ENCODE measurements around the gene PRR16. TPM values are rescaled to one million over a fixed set of nuclear protein-coding genes. Genes with fewer than 3 reads are reported as not detected.

The PRR16 gene
- total and polyA plus RNA-seq, 2 experiments from 2014 or later: 32.5 to 68.8 TPM

- no peak for TF ChIP-seq EZH2 (IDR thresholded peaks at IDR 0.05; ENCODE audit: insufficient read depth, poor library complexity, severe bottlenecking)
- WGBS, 2 experiments (ENCODE audit: low coverage in 1 of 2, low lambda C conversion rate in 2 of 2, missing lambda C conversion rate in 2 of 2): 88 to 96% methylated on average over 1 of the region's 1 CpG
- peaks cover 96% of the 10 kb centered on the region for H3K79me2 ChIP-seq (ENCODE audit: insufficient read depth)
Measured at GRCh38 chr5:120567066-120567465, 103.0 kb downstream of the PRR16 start.

GRCh38 chr5:120567921-120568320 is 103.8 kb downstream of the PRR16 start:
- H3K4me2 ChIP-seq (ENCODE audit: unreplicated experiment): peak overlapping the region; percentile 38
- in situ Hi-C loops (cut with MboI): no loop called here
- H3K27me3 ChIP-seq (replicated peaks; ENCODE audit: insufficient read depth): no peaks in the 10 kb centered on the region
- DNase-seq: peak; percentile 39
- H3K27ac ChIP-seq: peak overlapping the region; percentile 30; the same call in 1 of the 2 replicates
- no peak overlapping the region for H3K4me3 ChIP-seq
- H3K9me3 ChIP-seq (ENCODE audit: low read depth): no peaks in the 10 kb centered on the region
- peaks cover 28% of the 10 kb centered on the region for H3K4me1 ChIP-seq (ENCODE audit: insufficient read depth)
- no peak overlapping the region for H2AFZ ChIP-seq
- peaks cover 4% of the 10 kb centered on the region; the same call in 1 of the 2 replicates for H3K9me2 ChIP-seq (ENCODE audit: insufficient read depth)
- 57 to 63% methylated on average over 4 of the region's 4 CpGs for WGBS, 2 experiments (ENCODE audit: low coverage in 1 of 2, low lambda C conversion rate in 2 of 2, missing lambda C conversion rate in 2 of 2)
- peaks cover 12% of the 10 kb centered on the region for H3F3A ChIP-seq (ENCODE audit: insufficient read depth)
- 0 out of 2 replicates have a peak, but pooled peaks cover 5% of the 10 kb centered on the region for H3K36me3 ChIP-seq (ENCODE audit: low read depth)
- TF ChIP-seq EZH2 (IDR thresholded peaks at IDR 0.05; ENCODE audit: insufficient read depth, poor library complexity, severe bottlenecking): no peak
- TF ChIP-seq EZH2phosphoT487 (IDR thresholded peaks at IDR 0.05; ENCODE audit: insufficient read depth, low read depth): no peak
- H3K79me2 ChIP-seq (ENCODE audit: insufficient read depth): peaks cover 96% of the 10 kb centered on the region
- H3K9ac ChIP-seq: no peak overlapping the region
- no peaks in the 10 kb centered on the region for H4K20me1 ChIP-seq (ENCODE audit: insufficient read depth)

More at GRCh38 chr5:120567066-120567465, 103.0 kb downstream of the PRR16 start:
- H3K9me2 ChIP-seq (ENCODE audit: insufficient read depth): no peaks in the 10 kb centered on the region
- no peak for DNase-seq
- no peaks in the 10 kb centered on the region for H3K27me3 ChIP-seq (replicated peaks; ENCODE audit: insufficient read depth)
- peaks cover 12% of the 10 kb centered on the region for H3F3A ChIP-seq (ENCODE audit: insufficient read depth)
- no peak overlapping the region for H3K27ac ChIP-seq
- H3K4me3 ChIP-seq: no peak overlapping the region
- H3K36me3 ChIP-seq (ENCODE audit: low read depth): 0 out of 2 replicates have a peak, but pooled peaks cover 5% of the 10 kb centered on the region
- H3K4me2 ChIP-seq (ENCODE audit: unreplicated experiment): no peak overlapping the region
- no peak overlapping the region for H3K9ac ChIP-seq
- no peaks in the 10 kb centered on the region for H3K9me3 ChIP-seq (ENCODE audit: low read depth)
- in situ Hi-C loops (cut with MboI): no loop called here
- H2AFZ ChIP-seq: no peak overlapping the region
- H3K4me1 ChIP-seq (ENCODE audit: insufficient read depth): peaks cover 28% of the 10 kb centered on the region
- H4K20me1 ChIP-seq (ENCODE audit: insufficient read depth): no peaks in the 10 kb centered on the region

GRCh38 chr5:120568711-120569110 is 104.6 kb downstream of the PRR16 start:
- no peak overlapping the region for H2AFZ ChIP-seq
- TF ChIP-seq EZH2phosphoT487 (IDR thresholded peaks at IDR 0.05; ENCODE audit: insufficient read depth, low read depth) (no peak), EZH2 (IDR thresholded peaks at IDR 0.05; ENCODE audit: insufficient read depth, poor library complexity, severe bottlenecking) (no peak)
- no peaks in the 10 kb centered on the region for H3K9me3 ChIP-seq (ENCODE audit: low read depth)
- H3F3A ChIP-seq (ENCODE audit: insufficient read depth): peaks cover 12% of the 10 kb centered on the region
- H3K9ac ChIP-seq: no peak overlapping the region
- H3K79me2 ChIP-seq (ENCODE audit: insufficient read depth): peaks cover 95% of the 10 kb centered on the region
- H3K9me2 ChIP-seq (ENCODE audit: insufficient read depth): peaks cover 4% of the 10 kb centered on the region; the same call in 1 of the 2 replicates
- peak overlapping the region; percentile 38 for H3K4me2 ChIP-seq (ENCODE audit: unreplicated experiment)
- DNase-seq: peak; percentile 64
- 0 out of 2 replicates have a peak overlapping the region, but pooled peaks have one; percentile 5 for H3K4me3 ChIP-seq
- no peaks in the 10 kb centered on the region for H4K20me1 ChIP-seq (ENCODE audit: insufficient read depth)
- H3K27ac ChIP-seq: peak overlapping the region; percentile 30
- H3K27me3 ChIP-seq (replicated peaks; ENCODE audit: insufficient read depth): no peaks in the 10 kb centered on the region
- 0 out of 2 replicates have a peak, but pooled peaks cover 5% of the 10 kb centered on the region for H3K36me3 ChIP-seq (ENCODE audit: low read depth)
- in situ Hi-C loops (cut with MboI): no loop called here
- peaks cover 28% of the 10 kb centered on the region for H3K4me1 ChIP-seq (ENCODE audit: insufficient read depth)

GRCh38 chr5:120576588-120576987 is 112.5 kb downstream of the PRR16 start:
- Histone ChIP-seq H3K27me3 (replicated peaks; ENCODE audit: insufficient read depth) (no peaks in the 10 kb centered on the region), H4K20me1 (ENCODE audit: insufficient read depth) (no peaks in the 10 kb centered on the region), H3K4me1 (ENCODE audit: insufficient read depth) (no peaks in the 10 kb centered on the region), H2AFZ (no peak overlapping the region), H3K36me3 (ENCODE audit: low read depth) (no peaks in the 10 kb centered on the region), H3K9me3 (ENCODE audit: low read depth) (no peaks in the 10 kb centered on the region), H3K9me2 (ENCODE audit: insufficient read depth) (peaks cover 4% of the 10 kb centered on the region; the same call in 1 of the 2 replicates), H3F3A (ENCODE audit: insufficient read depth) (no peaks in the 10 kb centered on the region), H3K9ac (no peak overlapping the region), H3K4me3 (no peak overlapping the region), H3K4me2 (ENCODE audit: unreplicated experiment) (no peak overlapping the region), H3K27ac (no peak overlapping the region), H3K79me2 (ENCODE audit: insufficient read depth) (peaks cover 96% of the 10 kb centered on the region)
- WGBS, 2 experiments (ENCODE audit: low coverage in 1 of 2, low lambda C conversion rate in 2 of 2, missing lambda C conversion rate in 2 of 2): 12 to 13% methylated on average over 1 of the region's 1 CpG
- DNase-seq: no peak
- TF ChIP-seq EZH2 (IDR thresholded peaks at IDR 0.05; ENCODE audit: insufficient read depth, poor library complexity, severe bottlenecking): no peak
- no peak for TF ChIP-seq EZH2phosphoT487 (IDR thresholded peaks at IDR 0.05; ENCODE audit: insufficient read depth, low read depth)
- in situ Hi-C loops (cut with MboI): no loop called here

GRCh38 chr5:120582635-120583034 is 118.5 kb downstream of the PRR16 start:
- TF ChIP-seq EZH2 (IDR thresholded peaks at IDR 0.05; ENCODE audit: insufficient read depth, poor library complexity, severe bottlenecking): no peak
- TF ChIP-seq EZH2phosphoT487 (IDR thresholded peaks at IDR 0.05; ENCODE audit: insufficient read depth, low read depth): no peak
- Histone ChIP-seq H3K9me2 (ENCODE audit: insufficient read depth) (no peaks in the 10 kb centered on the region), H3K27ac (no peak overlapping the region), H4K20me1 (ENCODE audit: insufficient read depth) (no peaks in the 10 kb centered on the region), H3K4me2 (ENCODE audit: unreplicated experiment) (no peak overlapping the region), H3K27me3 (replicated peaks; ENCODE audit: insufficient read depth) (no peaks in the 10 kb centered on the region), H3K36me3 (ENCODE audit: low read depth) (no peaks in the 10 kb centered on the region; the same call in 1 of the 2 replicates), H2AFZ (no peak overlapping the region), H3F3A (ENCODE audit: insufficient read depth) (no peaks in the 10 kb centered on the region), H3K9ac (no peak overlapping the region), H3K4me1 (ENCODE audit: insufficient read depth) (no peaks in the 10 kb centered on the region), H3K4me3 (no peak overlapping the region), H3K9me3 (ENCODE audit: low read depth) (no peaks in the 10 kb centered on the region), H3K79me2 (ENCODE audit: insufficient read depth) (peaks cover 90% of the 10 kb centered on the region)
- no peak for DNase-seq
- in situ Hi-C loops (cut with MboI): no loop called here
- WGBS, 2 experiments (ENCODE audit: low coverage in 1 of 2, low lambda C conversion rate in 2 of 2, missing lambda C conversion rate in 2 of 2): 93 to 96% methylated on average over 2 of the region's 2 CpGs
